HepG2 (cell line): ENCODE measurements around the gene ZNF691. TPM values are rescaled to one million over a fixed set of nuclear protein-coding genes. Genes with fewer than 3 reads are reported as not detected.

Experiments
- MTA1 ChIP-seq: sonication (generic); formaldehyde crosslinking; IDR thresholded peaks from 2 replicates; pipeline ENCODE4 v1.4.0; 2020; ENCODE audit warnings: missing genetic modification reagents, mild to moderate bottlenecking, borderline replicate concordance
- SALL1 ChIP-seq: sonication (generic); formaldehyde crosslinking; IDR thresholded peaks from 2 replicates; pipeline ENCODE4 v1.8.0; 2022; ENCODE audit warnings: mild to moderate bottlenecking, missing genetic modification reagents
- ZNF205 ChIP-seq: IDR thresholded peaks from 2 replicates; pipeline ENCODE4 v1.6.1; 2018; ENCODE audit warnings: missing biosample characterization, missing genetic modification reagents
- ZNF451 ChIP-seq: sonication (generic); formaldehyde crosslinking; IDR thresholded peaks from 2 replicates; pipeline ENCODE4 v1.5.0; 2020; ENCODE audit warnings: mild to moderate bottlenecking, missing genetic modification reagents
- ZNF672 ChIP-seq: sonication (generic); formaldehyde crosslinking; IDR thresholded peaks from 2 replicates; pipeline ENCODE4 v1.8.1; 2022; ENCODE audit warnings: missing genetic modification reagents
- ZNF883 ChIP-seq: sonication (generic); formaldehyde crosslinking; IDR thresholded peaks from 2 replicates; pipeline ENCODE4 v1.5.1; 2020; ENCODE audit warnings: mild to moderate bottlenecking, missing genetic modification reagents; ENCODE audit errors: not compliant biosample characterization
- polyA plus RNA-seq, 8 experiments: library from polyadenylated mRNA; depleted of rRNA in 3 of 8; stranded (reverse) in 7 of 8; unstranded in 1 of 8; fragments of >200 nt; fragmentation: Illumina TruSeq in 4 of 8; extraction: Trizol in 4 of 8; gene quantifications; 2 replicates each; pipeline versions ENCODE4 v1.2.1 to v1.2.3, GENCODE V29; 2011 to 2016; ENCODE audit warnings: low read depth in 4 of 8, missing spikeins in 1 of 8, mixed read lengths in 1 of 8; ENCODE audit not compliant: insufficient read depth in 1 of 8
- total RNA-seq, 5 experiments: library from RNA; depleted of rRNA; stranded (reverse); fragments of >200 nt; fragmentation: Illumina TruSeq; extraction: Trizol; gene quantifications; 2 replicates each; pipeline ENCODE4 v1.2.3, GENCODE V29; 2016; ENCODE audit warnings: low read depth in 1 of 5
- TF ChIP-seq, protein P1 (sequence below): sonication (generic); formaldehyde crosslinking; IDR thresholded peaks from 2 replicates; pipeline ENCODE4 v1.4.0; 2020; ENCODE audit warnings: missing genetic modification reagents
- TF ChIP-seq, protein P2 (sequence below): sonication (generic); formaldehyde crosslinking; IDR thresholded peaks from 2 replicates; pipeline ENCODE4 v1.4.0; 2020; ENCODE audit warnings: mild to moderate bottlenecking, low read depth, missing genetic modification reagents
- TF ChIP-seq, protein P3 (sequence below), 2 experiments: sonication (generic) in 1 of 2; formaldehyde crosslinking in 1 of 2; IDR thresholded peaks; 2 replicates each; pipeline versions ENCODE4 v1.6.1 to v1.9.0; 2014 to 2022; ENCODE audit warnings: antibody characterized with exemption in 1 of 2, borderline replicate concordance in 1 of 2, inconsistent platforms in 1 of 2, low read depth in 1 of 2, missing genetic modification reagents in 1 of 2

The ZNF691 gene
- total and polyA plus RNA-seq, 2 of the 13 experiments (the other 11 are each of a cell fraction or from before 2014, with no cell fraction given): 7.6 to 7.8 TPM

DNA sequence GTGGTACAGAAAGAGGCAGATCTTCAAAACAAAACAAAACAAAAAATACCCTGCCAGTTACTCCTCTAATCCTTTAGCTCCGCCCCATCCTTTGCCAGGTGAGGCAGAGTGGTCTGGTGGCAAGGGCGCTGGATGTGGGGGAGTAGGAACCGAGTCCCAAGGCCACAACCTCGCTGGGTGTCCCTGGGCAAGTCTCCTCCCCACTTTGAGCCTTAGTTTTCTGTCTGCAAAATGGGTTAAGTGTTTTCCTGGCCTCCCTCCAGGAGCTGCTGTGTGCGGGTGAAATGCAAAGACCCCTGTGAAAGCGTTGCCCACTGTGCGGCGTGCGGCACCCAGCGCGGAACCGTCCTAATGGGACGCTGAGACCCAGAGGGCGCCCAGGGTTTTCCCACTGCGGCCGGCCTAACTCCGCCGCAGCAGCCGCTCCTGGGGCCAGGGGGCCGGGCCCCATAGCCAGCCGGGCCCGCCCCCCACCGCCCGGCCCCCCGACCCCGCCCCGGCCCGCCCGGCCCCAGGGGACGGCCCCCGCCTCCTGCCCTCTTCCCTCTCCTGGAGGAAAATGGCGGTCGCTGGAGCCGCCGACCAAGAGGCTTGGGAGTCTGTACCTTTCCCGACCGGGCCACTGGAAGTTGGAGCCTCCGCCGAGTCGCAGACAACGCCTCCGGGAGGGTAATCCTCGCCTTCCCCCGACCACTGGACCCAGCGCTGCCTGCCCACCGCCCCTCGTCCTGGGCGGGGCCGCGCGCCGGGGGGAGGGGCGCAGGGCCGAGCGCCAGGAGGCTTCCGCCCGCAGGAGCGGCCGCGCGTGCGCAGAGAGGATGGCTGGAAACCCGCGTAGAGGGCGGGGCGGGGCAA, 29.6 kb upstream of the ZNF691 start, which contains the start of the genes ERMAP and SVBP (continued):
- TF ChIP-seq, protein P1, sequence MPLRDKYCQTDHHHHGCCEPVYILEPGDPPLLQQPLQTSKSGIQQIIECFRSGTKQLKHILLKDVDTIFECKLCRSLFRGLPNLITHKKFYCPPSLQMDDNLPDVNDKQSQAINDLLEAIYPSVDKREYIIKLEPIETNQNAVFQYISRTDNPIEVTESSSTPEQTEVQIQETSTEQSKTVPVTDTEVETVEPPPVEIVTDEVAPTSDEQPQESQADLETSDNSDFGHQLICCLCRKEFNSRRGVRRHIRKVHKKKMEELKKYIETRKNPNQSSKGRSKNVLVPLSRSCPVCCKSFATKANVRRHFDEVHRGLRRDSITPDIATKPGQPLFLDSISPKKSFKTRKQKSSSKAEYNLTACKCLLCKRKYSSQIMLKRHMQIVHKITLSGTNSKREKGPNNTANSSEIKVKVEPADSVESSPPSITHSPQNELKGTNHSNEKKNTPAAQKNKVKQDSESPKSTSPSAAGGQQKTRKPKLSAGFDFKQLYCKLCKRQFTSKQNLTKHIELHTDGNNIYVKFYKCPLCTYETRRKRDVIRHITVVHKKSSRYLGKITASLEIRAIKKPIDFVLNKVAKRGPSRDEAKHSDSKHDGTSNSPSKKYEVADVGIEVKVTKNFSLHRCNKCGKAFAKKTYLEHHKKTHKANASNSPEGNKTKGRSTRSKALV (CRISPR knock-in tag): peak; percentile 46; the same call in 1 of the 2 replicates
- TF ChIP-seq SALL1 (CRISPR knock-in tag): peak; percentile 32; the same call in 1 of the 2 replicates
- TF ChIP-seq ZNF672 (CRISPR knock-in tag): no peak
- TF ChIP-seq, protein P2, sequence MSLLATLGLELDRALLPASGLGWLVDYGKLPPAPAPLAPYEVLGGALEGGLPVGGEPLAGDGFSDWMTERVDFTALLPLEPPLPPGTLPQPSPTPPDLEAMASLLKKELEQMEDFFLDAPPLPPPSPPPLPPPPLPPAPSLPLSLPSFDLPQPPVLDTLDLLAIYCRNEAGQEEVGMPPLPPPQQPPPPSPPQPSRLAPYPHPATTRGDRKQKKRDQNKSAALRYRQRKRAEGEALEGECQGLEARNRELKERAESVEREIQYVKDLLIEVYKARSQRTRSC (CRISPR knock-in tag): no peak
- TF ChIP-seq ZNF451 (CRISPR knock-in tag): 0 out of 2 replicates have a peak, but pooled peaks have one; percentile 55
- no peak for TF ChIP-seq ZNF205
- TF ChIP-seq MTA1 (CRISPR knock-in tag): 0 out of 2 replicates have a peak, but pooled peaks have one; percentile 48
- peak; percentile 53 for TF ChIP-seq ZNF883 (CRISPR knock-in tag)
- TF ChIP-seq, protein P3, sequence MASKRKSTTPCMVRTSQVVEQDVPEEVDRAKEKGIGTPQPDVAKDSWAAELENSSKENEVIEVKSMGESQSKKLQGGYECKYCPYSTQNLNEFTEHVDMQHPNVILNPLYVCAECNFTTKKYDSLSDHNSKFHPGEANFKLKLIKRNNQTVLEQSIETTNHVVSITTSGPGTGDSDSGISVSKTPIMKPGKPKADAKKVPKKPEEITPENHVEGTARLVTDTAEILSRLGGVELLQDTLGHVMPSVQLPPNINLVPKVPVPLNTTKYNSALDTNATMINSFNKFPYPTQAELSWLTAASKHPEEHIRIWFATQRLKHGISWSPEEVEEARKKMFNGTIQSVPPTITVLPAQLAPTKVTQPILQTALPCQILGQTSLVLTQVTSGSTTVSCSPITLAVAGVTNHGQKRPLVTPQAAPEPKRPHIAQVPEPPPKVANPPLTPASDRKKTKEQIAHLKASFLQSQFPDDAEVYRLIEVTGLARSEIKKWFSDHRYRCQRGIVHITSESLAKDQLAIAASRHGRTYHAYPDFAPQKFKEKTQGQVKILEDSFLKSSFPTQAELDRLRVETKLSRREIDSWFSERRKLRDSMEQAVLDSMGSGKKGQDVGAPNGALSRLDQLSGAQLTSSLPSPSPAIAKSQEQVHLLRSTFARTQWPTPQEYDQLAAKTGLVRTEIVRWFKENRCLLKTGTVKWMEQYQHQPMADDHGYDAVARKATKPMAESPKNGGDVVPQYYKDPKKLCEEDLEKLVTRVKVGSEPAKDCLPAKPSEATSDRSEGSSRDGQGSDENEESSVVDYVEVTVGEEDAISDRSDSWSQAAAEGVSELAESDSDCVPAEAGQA (IDR thresholded peaks at IDR 0.05; ENCODE audit: low read depth): 0 out of 2 replicates have a peak, but pooled peaks have one; percentile 45
- TF ChIP-seq, protein P3 (CRISPR knock-in tag; IDR thresholded peaks at IDR 0.05; ENCODE audit: borderline replicate concordance): no peak
